IPS-NIHi7 (cell line): ENCODE measurements around the gene C1QTNF4.

Experiments
- DNase-seq: peaks from one replicate; pipeline ENCODE4 v3.0.0; 2012; ENCODE audit warnings: mixed read lengths; ENCODE audit errors: extremely low spot score

Gene C1QTNF4

GRCh38 chr11:47593492-47593933 lies 698 bp downstream of the C1QTNF4 start:
- DNase-seq, result no peak

- DNase-seq, result no peak
Observed at GRCh38 chr11:47592970-47593369, 1.2 kb downstream of the C1QTNF4 start.

GRCh38 chr11:47592251-47592650 lies 2.0 kb downstream of the C1QTNF4 start:
- DNase-seq, result no peak

- DNase-seq, result no peak
Observed at GRCh38 chr11:47591764-47592163, 2.4 kb downstream of the C1QTNF4 start.

GRCh38 chr11:47589977-47590861 lies 4.0 kb downstream of the C1QTNF4 start:
- DNase-seq, result peak; percentile 82

- no peak for DNase-seq
Observed at GRCh38 chr11:47589584-47589976, 4.6 kb downstream of the C1QTNF4 start.

GRCh38 chr11:47589118-47589517 lies 5.1 kb downstream of the C1QTNF4 start:
- DNase-seq, result no peak

GRCh38 chr11:47587723-47588326 lies 6.4 kb downstream of the C1QTNF4 start:
- no peak for DNase-seq

GRCh38 chr11:47587039-47587716 lies 7.0 kb downstream of the C1QTNF4 start:
- DNase-seq, result no peak

- no peak for DNase-seq
Observed at GRCh38 chr11:47586098-47586855, 7.9 kb downstream of the C1QTNF4 start, which contains the start of gene FAM180B. Gene FAM180B (plus strand): TSS chr11:47586678. CDS start chr11:47586769, 91 bp downstream.

- no peak for DNase-seq
Observed at GRCh38 chr11:47583844-47584243, 10.4 kb downstream of the C1QTNF4 start.

- peak; percentile 92 for DNase-seq
Observed at GRCh38 chr11:47578524-47579494, 15.4 kb downstream of the C1QTNF4 start, which contains the start of the genes KBTBD4 and NDUFS3. Gene KBTBD4 (minus strand): TSS chr11:47578970. CDS start chr11:47578951, 19 bp downstream. Gene NDUFS3 (plus strand): TSS chr11:47579074. CDS start chr11:47579092, 18 bp downstream.

- no peak for DNase-seq
Observed at GRCh38 chr11:47577460-47578041, 16.7 kb downstream of the C1QTNF4 start.

GRCh38 chr11:47573321-47573720 lies 20.9 kb downstream of the C1QTNF4 start:
- no peak for DNase-seq

- no peak for DNase-seq
Observed at GRCh38 chr11:47572715-47573255, 21.4 kb downstream of the C1QTNF4 start.

- no peak for DNase-seq
Observed at GRCh38 chr11:47571895-47572294, 22.3 kb downstream of the C1QTNF4 start.

GRCh38 chr11:47571357-47571729 lies 22.9 kb downstream of the C1QTNF4 start:
- no peak for DNase-seq

GRCh38 chr11:47570651-47571356 lies 23.4 kb downstream of the C1QTNF4 start:
- DNase-seq, result no peak

- DNase-seq, result no peak
Observed at GRCh38 chr11:47569646-47570045, 24.6 kb downstream of the C1QTNF4 start.
